HepG2 (cell line): Measurements from ENCODE around the gene TEX261. TPM values are rescaled to one million over a fixed set of nuclear protein-coding genes. Genes with fewer than 3 reads are reported as not detected.

Experiments
- ARNT2 ChIP-seq: sonication (generic); formaldehyde crosslinking; IDR thresholded peaks from 2 replicates; pipeline ENCODE4 v1.8.0; 2022; ENCODE audit warnings: mild to moderate bottlenecking, low read depth, missing genetic modification reagents, moderate library complexity
- EHMT2 ChIP-seq: fragments of 200-600 bp; sonication (generic); IDR thresholded peaks from 2 replicates; pipeline ENCODE4 v1.7.0; 2017; ENCODE audit warnings: antibody characterized with exemption, low read depth, low read length, borderline replicate concordance
- EZH2 ChIP-seq: conservative IDR thresholded peaks from 2 replicates; pipeline ENCODE4 v1.6.1; 2012; ENCODE audit warnings: mild to moderate bottlenecking, low read depth, low read length, moderate library complexity
- HMG20A ChIP-seq: IDR thresholded peaks from 2 replicates; pipeline ENCODE4 v1.6.1; 2016; ENCODE audit warnings: borderline replicate concordance
- JUNB ChIP-seq: sonication (generic); formaldehyde crosslinking; IDR thresholded peaks from 2 replicates; pipeline ENCODE4 v1.8.0; 2022; ENCODE audit warnings: missing genetic modification reagents, mild to moderate bottlenecking, borderline replicate concordance
- NFKB2 ChIP-seq: sonication (generic); formaldehyde crosslinking; IDR thresholded peaks from 2 replicates; pipeline ENCODE4 v1.4.0; 2020; ENCODE audit warnings: missing genetic modification reagents, borderline replicate concordance
- PCBP2 ChIP-seq: fragments of 200-400 bp; formaldehyde crosslinking; optimal IDR thresholded peaks from 2 replicates; pipeline ENCODE3; 2018; ENCODE audit warnings: low read length, low read depth; ENCODE audit not compliant: poor library complexity, severe bottlenecking
- PRDM15 ChIP-seq: sonication (generic); formaldehyde crosslinking; IDR thresholded peaks from 2 replicates; pipeline ENCODE4 v1.4.0; 2020; ENCODE audit warnings: missing genetic modification reagents
- REXO4 ChIP-seq: sonication (generic); formaldehyde crosslinking; IDR thresholded peaks from 2 replicates; pipeline ENCODE4 v1.8.0; 2022; ENCODE audit warnings: missing genetic modification reagents, mild to moderate bottlenecking, borderline replicate concordance
- SOX5 ChIP-seq: IDR thresholded peaks from 2 replicates; pipeline ENCODE4 v1.6.1; 2016; ENCODE audit warnings: borderline replicate concordance
- SYNCRIP ChIP-seq: fragments of 200-400 bp; formaldehyde crosslinking; IDR thresholded peaks from 2 replicates; pipeline ENCODE4 v1.6.1; 2018; ENCODE audit warnings: mild to moderate bottlenecking, low read depth, low read length; ENCODE audit not compliant: insufficient read depth
- TBP ChIP-seq: sonication (generic); formaldehyde crosslinking; IDR thresholded peaks from 2 replicates; pipeline ENCODE4 v1.5.0; 2020; ENCODE audit warnings: missing genetic modification reagents
- TCF7 ChIP-seq: sonication (generic); IDR thresholded peaks from 2 replicates; pipeline ENCODE4 v1.6.1; 2016; ENCODE audit warnings: antibody characterized with exemption, low read depth
- TOPORS ChIP-seq: sonication (generic); formaldehyde crosslinking; IDR thresholded peaks from 2 replicates; pipeline ENCODE4 v1.8.0; 2023; ENCODE audit warnings: mild to moderate bottlenecking, missing genetic modification reagents
- XBP1 ChIP-seq: sonication (generic); formaldehyde crosslinking; IDR thresholded peaks from 2 replicates; pipeline ENCODE4 v1.5.0; 2020; ENCODE audit warnings: missing genetic modification reagents
- ZC3H4 ChIP-seq: sonication (generic); formaldehyde crosslinking; IDR thresholded peaks from 2 replicates; pipeline ENCODE4 v1.4.0; 2020; ENCODE audit warnings: missing genetic modification reagents, borderline replicate concordance
- ZFAT ChIP-seq: sonication (generic); formaldehyde crosslinking; conservative IDR thresholded peaks from 2 replicates; pipeline ENCODE4 v1.8.1; 2023; ENCODE audit warnings: missing genetic modification reagents, inconsistent platforms
- ZNF230 ChIP-seq: sonication (generic); formaldehyde crosslinking; IDR thresholded peaks from 2 replicates; pipeline ENCODE4 v1.4.0; 2020; ENCODE audit warnings: mild to moderate bottlenecking, missing genetic modification reagents
- ZNF24 ChIP-seq: fragments of 450-650 bp; IDR thresholded peaks from 2 replicates; pipeline ENCODE4 v1.6.1; 2017; ENCODE audit warnings: antibody characterized with exemption, mild to moderate bottlenecking
- ZNF331 ChIP-seq: sonication (generic); formaldehyde crosslinking; IDR thresholded peaks from 2 replicates; pipeline ENCODE4 v1.4.0; 2020; ENCODE audit warnings: missing genetic modification reagents
- ZNF562 ChIP-seq: sonication (generic); formaldehyde crosslinking; IDR thresholded peaks from 2 replicates; pipeline ENCODE4 v1.8.0; 2022; ENCODE audit warnings: missing genetic modification reagents, borderline replicate concordance
- ZNF704 ChIP-seq: sonication (generic); formaldehyde crosslinking; IDR thresholded peaks from 2 replicates; pipeline ENCODE4 v1.8.1; 2023; ENCODE audit warnings: mild to moderate bottlenecking, inconsistent platforms, moderate library complexity, missing genetic modification reagents, borderline replicate concordance
- ZSCAN20 ChIP-seq: sonication (generic); formaldehyde crosslinking; IDR thresholded peaks from 2 replicates; pipeline ENCODE4 v1.4.0; 2020; ENCODE audit warnings: missing genetic modification reagents, mild to moderate bottlenecking, borderline replicate concordance
- ZSCAN22 ChIP-seq: sonication (generic); formaldehyde crosslinking; IDR thresholded peaks from 2 replicates; pipeline ENCODE4 v1.4.0; 2020; ENCODE audit warnings: mild to moderate bottlenecking, missing genetic modification reagents
- polyA plus RNA-seq, 8 experiments: library from polyadenylated mRNA; depleted of rRNA in 3 of 8; stranded (reverse) in 7 of 8; unstranded in 1 of 8; fragments of >200 nt; fragmentation: Illumina TruSeq in 4 of 8; extraction: Trizol in 4 of 8; gene quantifications; 2 replicates each; pipeline versions ENCODE4 v1.2.1 to v1.2.3, GENCODE V29; 2011 to 2016; ENCODE audit warnings: low read depth in 4 of 8, missing spikeins in 1 of 8, mixed read lengths in 1 of 8; ENCODE audit not compliant: insufficient read depth in 1 of 8
- total RNA-seq, 5 experiments: library from RNA; depleted of rRNA; stranded (reverse); fragments of >200 nt; fragmentation: Illumina TruSeq; extraction: Trizol; gene quantifications; 2 replicates each; pipeline ENCODE4 v1.2.3, GENCODE V29; 2016; ENCODE audit warnings: low read depth in 1 of 5
- TF ChIP-seq, protein P1 (sequence below): sonication (generic); formaldehyde crosslinking; IDR thresholded peaks from 2 replicates; pipeline ENCODE4 v1.4.0; 2020; ENCODE audit warnings: missing genetic modification reagents
- TF ChIP-seq, protein P2 (sequence below): sonication (generic); formaldehyde crosslinking; IDR thresholded peaks from 2 replicates; pipeline ENCODE4 v1.5.0; 2020; ENCODE audit warnings: mild to moderate bottlenecking, low read depth, missing genetic modification reagents, borderline replicate concordance

Gene TEX261
- total and polyA plus RNA-seq, 2 of the 13 experiments (the other 11 are each of a cell fraction or from before 2014, with no cell fraction given) = 43.8 to 78.7 TPM

DNA sequence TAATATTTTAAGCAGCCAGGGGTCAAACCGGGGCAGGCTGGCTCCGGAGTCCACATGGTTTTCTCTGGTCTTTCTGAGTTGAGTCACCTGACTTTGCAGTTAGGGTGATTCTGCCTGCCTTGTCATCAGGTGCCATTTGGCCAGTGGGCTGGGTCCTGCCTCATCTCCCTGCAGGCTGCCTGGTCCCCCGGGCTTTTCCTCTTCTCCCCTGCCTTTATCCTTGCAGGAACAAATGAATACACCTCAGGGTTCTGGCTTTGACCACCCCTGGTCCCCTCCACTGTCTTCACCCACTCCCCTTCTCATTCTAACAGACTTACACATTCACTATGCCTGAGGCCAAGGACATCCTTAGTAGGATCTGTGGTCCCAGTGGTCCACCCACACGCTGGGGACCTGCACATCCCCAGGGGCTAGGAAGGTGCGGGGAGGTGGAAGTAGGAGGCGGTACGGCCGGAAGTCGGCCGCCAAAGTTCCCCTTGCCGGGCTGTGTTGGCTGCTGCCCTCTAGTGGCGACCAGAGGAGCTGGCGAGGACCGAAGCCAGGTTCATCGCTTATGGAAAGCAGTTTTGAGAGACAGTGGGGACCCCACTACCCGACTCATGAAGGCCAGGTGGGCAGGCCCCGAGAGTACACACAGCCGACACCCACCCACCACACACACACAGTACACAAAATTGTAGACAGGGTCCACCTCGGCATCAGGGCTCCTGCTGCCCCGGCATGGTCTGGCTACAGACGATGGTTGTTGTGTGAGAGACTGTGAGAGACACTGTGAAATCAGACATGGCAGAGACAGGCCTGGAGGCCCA is 6.3 kb upstream of the TEX261 start (continued):
- TF ChIP-seq JUNB (CRISPR knock-in tag) = no peak
- no peak for TF ChIP-seq HMG20A
- TF ChIP-seq EHMT2 = no peak
- TF ChIP-seq ZC3H4 (CRISPR knock-in tag) = no peak
- TF ChIP-seq, protein P1, sequence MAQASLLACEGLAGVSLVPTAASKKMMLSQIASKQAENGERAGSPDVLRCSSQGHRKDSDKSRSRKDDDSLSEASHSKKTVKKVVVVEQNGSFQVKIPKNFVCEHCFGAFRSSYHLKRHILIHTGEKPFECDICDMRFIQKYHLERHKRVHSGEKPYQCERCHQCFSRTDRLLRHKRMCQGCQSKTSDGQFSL (CRISPR knock-in tag) = no peak
- no peak for TF ChIP-seq ZNF230 (CRISPR knock-in tag)
- peak; percentile 28; the same call in 1 of the 2 replicates for TF ChIP-seq SOX5 (CRISPR knock-in tag)
- no peak for TF ChIP-seq TBP (CRISPR knock-in tag)
- TF ChIP-seq ZNF331 (CRISPR knock-in tag) = peak; percentile 62; the same call in 1 of the 2 replicates
- TF ChIP-seq, protein P2, sequence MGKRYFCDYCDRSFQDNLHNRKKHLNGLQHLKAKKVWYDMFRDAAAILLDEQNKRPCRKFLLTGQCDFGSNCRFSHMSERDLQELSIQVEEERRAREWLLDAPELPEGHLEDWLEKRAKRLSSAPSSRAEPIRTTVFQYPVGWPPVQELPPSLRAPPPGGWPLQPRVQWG (CRISPR knock-in tag) = no peak
- no peak for TF ChIP-seq ZNF24
- no peak for TF ChIP-seq ZSCAN22 (CRISPR knock-in tag)
- TF ChIP-seq PRDM15 (CRISPR knock-in tag) = no peak
- peak; percentile 82; the same call in 1 of the 2 replicates for TF ChIP-seq ARNT2
- TF ChIP-seq SYNCRIP = no peak
- peak; percentile 79 for TF ChIP-seq TOPORS (CRISPR knock-in tag)
- no peak for TF ChIP-seq XBP1
- no peak for TF ChIP-seq TCF7
- TF ChIP-seq ZNF562 (CRISPR knock-in tag) = no peak
- TF ChIP-seq ZFAT (CRISPR knock-in tag) = no peak
- TF ChIP-seq EZH2 = no peak
- peak; percentile 85; the same call in 1 of the 2 replicates for TF ChIP-seq ZNF704 (CRISPR knock-in tag)
- TF ChIP-seq ZSCAN20 (CRISPR knock-in tag) = no peak
- TF ChIP-seq PCBP2 = no peak
- no peak for TF ChIP-seq REXO4 (CRISPR knock-in tag)
- TF ChIP-seq NFKB2 (CRISPR knock-in tag) = peak; percentile 84; the same call in 1 of the 2 replicates
